HEK293 (cell line): ENCODE data around the gene TNFAIP8L2.

Experiments
- BCL11B ChIP-seq: fragments of 450-650 bp; formaldehyde crosslinking; IDR thresholded peaks from 2 replicates; pipeline ENCODE4 v1.5.1; 2016; ENCODE audit warnings: low read depth, missing biosample characterization, missing genetic modification characterization
- GLIS2 ChIP-seq: fragments of 450-650 bp; formaldehyde crosslinking; IDR thresholded peaks from 2 replicates; pipeline ENCODE4 v1.5.1; 2016; ENCODE audit warnings: missing biosample characterization, missing genetic modification characterization
- HIC1 ChIP-seq: fragments of 450-650 bp; formaldehyde crosslinking; IDR thresholded peaks from 2 replicates; pipeline ENCODE4 v1.5.1; 2016; ENCODE audit warnings: missing biosample characterization, missing genetic modification characterization
- IKZF3 ChIP-seq: fragments of 450-650 bp; IDR thresholded peaks from 2 replicates; pipeline ENCODE4 v1.5.0; 2018; ENCODE audit warnings: missing biosample characterization, mild to moderate bottlenecking, missing genetic modification characterization, moderate library complexity
- MZF1 ChIP-seq: fragments of 450-650 bp; formaldehyde crosslinking; IDR thresholded peaks from 2 replicates; pipeline ENCODE4 v1.5.1; 2017; ENCODE audit warnings: missing biosample characterization, missing genetic modification characterization, borderline replicate concordance
- ZBTB10 ChIP-seq: fragments of 450-650 bp; formaldehyde crosslinking; IDR thresholded peaks from 2 replicates; pipeline ENCODE4 v1.5.1; 2016; ENCODE audit warnings: missing biosample characterization, missing genetic modification characterization
- ZBTB17 ChIP-seq: fragments of 450-650 bp; formaldehyde crosslinking; IDR thresholded peaks from 2 replicates; pipeline ENCODE4 v1.5.1; 2016; ENCODE audit warnings: missing biosample characterization, missing genetic modification characterization
- ZBTB48 ChIP-seq: fragments of 450-650 bp; formaldehyde crosslinking; IDR thresholded peaks from 2 replicates; pipeline ENCODE4 v1.5.1; 2016; ENCODE audit warnings: missing biosample characterization, missing genetic modification characterization
- ZBTB7A ChIP-seq: fragments of 450-650 bp; formaldehyde crosslinking; IDR thresholded peaks from 2 replicates; pipeline ENCODE4 v1.5.1; 2016; ENCODE audit warnings: low read depth, missing biosample characterization, missing genetic modification characterization
- ZFP69B ChIP-seq: fragments of 450-650 bp; formaldehyde crosslinking; IDR thresholded peaks from 2 replicates; pipeline ENCODE4 v1.5.1; 2016; ENCODE audit warnings: missing biosample characterization, missing genetic modification characterization
- ZNF174 ChIP-seq: fragments of 450-650 bp; formaldehyde crosslinking; IDR thresholded peaks from 2 replicates; pipeline ENCODE4 v1.5.0; 2017; ENCODE audit warnings: missing biosample characterization, mild to moderate bottlenecking, missing genetic modification characterization
- ZNF221 ChIP-seq: fragments of 450-650 bp; formaldehyde crosslinking; IDR thresholded peaks from 2 replicates; pipeline ENCODE4 v1.5.1; 2017; ENCODE audit warnings: missing biosample characterization, missing genetic modification characterization, borderline replicate concordance
- ZNF311 ChIP-seq: fragments of 450-650 bp; formaldehyde crosslinking; IDR thresholded peaks from 2 replicates; pipeline ENCODE4 v1.5.1; 2017; ENCODE audit warnings: missing biosample characterization, missing genetic modification characterization, borderline replicate concordance
- ZNF398 ChIP-seq: fragments of 450-650 bp; formaldehyde crosslinking; IDR thresholded peaks from 2 replicates; pipeline ENCODE4 v1.5.1; 2017; ENCODE audit warnings: missing biosample characterization, missing genetic modification characterization
- ZNF670 ChIP-seq: fragments of 450-650 bp; formaldehyde crosslinking; IDR thresholded peaks from 2 replicates; pipeline ENCODE4 v1.5.1; 2016; ENCODE audit warnings: missing biosample characterization, missing genetic modification characterization, low read depth
- ZNF692 ChIP-seq: fragments of 450-650 bp; formaldehyde crosslinking; IDR thresholded peaks from 2 replicates; pipeline ENCODE4 v1.5.1; 2016; ENCODE audit warnings: missing biosample characterization, missing genetic modification characterization
- ZNF776 ChIP-seq: fragments of 450-650 bp; formaldehyde crosslinking; IDR thresholded peaks from 2 replicates; pipeline ENCODE4 v1.5.0; 2017; ENCODE audit warnings: missing biosample characterization, missing genetic modification characterization, borderline replicate concordance
- ZNF777 ChIP-seq: fragments of 450-650 bp; formaldehyde crosslinking; IDR thresholded peaks from 2 replicates; pipeline ENCODE4 v1.5.1; 2017; ENCODE audit warnings: missing biosample characterization, missing genetic modification characterization, borderline replicate concordance
- ZNF791 ChIP-seq: fragments of 450-650 bp; formaldehyde crosslinking; IDR thresholded peaks from 2 replicates; pipeline ENCODE4 v1.5.1; 2016; ENCODE audit warnings: missing biosample characterization, missing genetic modification characterization
- TF ChIP-seq, protein P1 (sequence below): fragments of 450-650 bp; formaldehyde crosslinking; IDR thresholded peaks from 2 replicates; pipeline ENCODE4 v1.5.1; 2016; ENCODE audit warnings: missing biosample characterization, missing genetic modification characterization, low read depth
- TF ChIP-seq, protein P2 (sequence below): fragments of 450-650 bp; formaldehyde crosslinking; IDR thresholded peaks from 2 replicates; pipeline ENCODE4 v1.5.1; 2016; ENCODE audit warnings: missing biosample characterization, missing genetic modification characterization
- TF ChIP-seq, protein P3 (sequence below): fragments of 450-650 bp; formaldehyde crosslinking; IDR thresholded peaks from 2 replicates; pipeline ENCODE4 v1.5.1; 2016; ENCODE audit warnings: missing biosample characterization, missing genetic modification characterization
- TF ChIP-seq, protein P4 (sequence below): fragments of 450-650 bp; formaldehyde crosslinking; IDR thresholded peaks from 2 replicates; pipeline ENCODE4 v1.5.1; 2017; ENCODE audit warnings: missing biosample characterization, missing genetic modification characterization

The TNFAIP8L2 gene

DNA sequence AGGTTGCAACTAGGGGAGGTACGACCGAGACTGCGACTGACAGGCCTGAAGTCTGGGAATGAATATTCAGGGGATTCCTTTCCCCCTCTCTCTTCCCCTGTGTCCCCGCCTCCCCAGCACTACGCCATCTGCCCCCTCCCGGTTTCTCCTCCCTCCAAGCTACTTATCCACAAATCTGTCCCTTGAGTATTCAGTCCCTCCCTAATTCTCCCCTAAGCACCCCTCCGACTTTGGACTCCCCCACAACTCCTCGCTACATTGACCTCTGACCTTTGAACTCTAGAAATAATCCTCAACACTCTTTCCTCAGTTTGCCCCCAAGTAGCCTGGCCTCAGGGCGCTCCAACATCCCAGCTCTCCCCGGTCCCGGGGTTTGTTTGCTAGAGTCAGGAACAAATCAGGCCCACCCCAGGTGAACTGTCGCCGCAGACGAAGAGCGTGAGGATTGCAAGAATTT, 8.9 kb downstream of the TNFAIP8L2 start (continued):
- TF ChIP-seq ZNF398 (tag by site-specific recombination) (peak; percentile 98), ZNF791 (tag by site-specific recombination) (no peak), ZNF777 (tag by site-specific recombination) (no peak), HIC1 (no peak), ZFP69B (peak; percentile 33; the same call in 1 of the 2 replicates), MZF1 (tag by site-specific recombination) (peak; percentile 69; the same call in 1 of the 2 replicates), ZNF692 (tag by site-specific recombination) (peak; percentile 22; the same call in 1 of the 2 replicates), ZBTB17 (tag by site-specific recombination) (no peak), ZNF311 (no peak), IKZF3 (tag by site-specific recombination) (peak; percentile 80), ZNF221 (tag by site-specific recombination) (no peak), ZNF174 (no peak), ZNF776 (tag by site-specific recombination) (no peak), BCL11B (tag by site-specific recombination) (peak; percentile 97), ZBTB48 (tag by site-specific recombination) (peak; percentile 95), ZNF670 (tag by site-specific recombination) (no peak), ZBTB7A (tag by site-specific recombination) (0 out of 2 replicates have a peak, but pooled peaks have one; percentile 21), ZBTB10 (peak; percentile 50; the same call in 1 of the 2 replicates), GLIS2 (tag by site-specific recombination) (peak; percentile 79)
- TF ChIP-seq, protein P1, sequence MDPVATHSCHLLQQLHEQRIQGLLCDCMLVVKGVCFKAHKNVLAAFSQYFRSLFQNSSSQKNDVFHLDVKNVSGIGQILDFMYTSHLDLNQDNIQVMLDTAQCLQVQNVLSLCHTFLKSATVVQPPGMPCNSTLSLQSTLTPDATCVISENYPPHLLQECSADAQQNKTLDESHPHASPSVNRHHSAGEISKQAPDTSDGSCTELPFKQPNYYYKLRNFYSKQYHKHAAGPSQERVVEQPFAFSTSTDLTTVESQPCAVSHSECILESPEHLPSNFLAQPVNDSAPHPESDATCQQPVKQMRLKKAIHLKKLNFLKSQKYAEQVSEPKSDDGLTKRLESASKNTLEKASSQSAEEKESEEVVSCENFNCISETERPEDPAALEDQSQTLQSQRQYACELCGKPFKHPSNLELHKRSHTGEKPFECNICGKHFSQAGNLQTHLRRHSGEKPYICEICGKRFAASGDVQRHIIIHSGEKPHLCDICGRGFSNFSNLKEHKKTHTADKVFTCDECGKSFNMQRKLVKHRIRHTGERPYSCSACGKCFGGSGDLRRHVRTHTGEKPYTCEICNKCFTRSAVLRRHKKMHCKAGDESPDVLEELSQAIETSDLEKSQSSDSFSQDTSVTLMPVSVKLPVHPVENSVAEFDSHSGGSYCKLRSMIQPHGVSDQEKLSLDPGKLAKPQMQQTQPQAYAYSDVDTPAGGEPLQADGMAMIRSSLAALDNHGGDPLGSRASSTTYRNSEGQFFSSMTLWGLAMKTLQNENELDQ (tag by site-specific recombination) = no peak
- TF ChIP-seq, protein P2, sequence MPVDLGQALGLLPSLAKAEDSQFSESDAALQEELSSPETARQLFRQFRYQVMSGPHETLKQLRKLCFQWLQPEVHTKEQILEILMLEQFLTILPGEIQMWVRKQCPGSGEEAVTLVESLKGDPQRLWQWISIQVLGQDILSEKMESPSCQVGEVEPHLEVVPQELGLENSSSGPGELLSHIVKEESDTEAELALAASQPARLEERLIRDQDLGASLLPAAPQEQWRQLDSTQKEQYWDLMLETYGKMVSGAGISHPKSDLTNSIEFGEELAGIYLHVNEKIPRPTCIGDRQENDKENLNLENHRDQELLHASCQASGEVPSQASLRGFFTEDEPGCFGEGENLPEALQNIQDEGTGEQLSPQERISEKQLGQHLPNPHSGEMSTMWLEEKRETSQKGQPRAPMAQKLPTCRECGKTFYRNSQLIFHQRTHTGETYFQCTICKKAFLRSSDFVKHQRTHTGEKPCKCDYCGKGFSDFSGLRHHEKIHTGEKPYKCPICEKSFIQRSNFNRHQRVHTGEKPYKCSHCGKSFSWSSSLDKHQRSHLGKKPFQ = no peak
- TF ChIP-seq, protein P3, sequence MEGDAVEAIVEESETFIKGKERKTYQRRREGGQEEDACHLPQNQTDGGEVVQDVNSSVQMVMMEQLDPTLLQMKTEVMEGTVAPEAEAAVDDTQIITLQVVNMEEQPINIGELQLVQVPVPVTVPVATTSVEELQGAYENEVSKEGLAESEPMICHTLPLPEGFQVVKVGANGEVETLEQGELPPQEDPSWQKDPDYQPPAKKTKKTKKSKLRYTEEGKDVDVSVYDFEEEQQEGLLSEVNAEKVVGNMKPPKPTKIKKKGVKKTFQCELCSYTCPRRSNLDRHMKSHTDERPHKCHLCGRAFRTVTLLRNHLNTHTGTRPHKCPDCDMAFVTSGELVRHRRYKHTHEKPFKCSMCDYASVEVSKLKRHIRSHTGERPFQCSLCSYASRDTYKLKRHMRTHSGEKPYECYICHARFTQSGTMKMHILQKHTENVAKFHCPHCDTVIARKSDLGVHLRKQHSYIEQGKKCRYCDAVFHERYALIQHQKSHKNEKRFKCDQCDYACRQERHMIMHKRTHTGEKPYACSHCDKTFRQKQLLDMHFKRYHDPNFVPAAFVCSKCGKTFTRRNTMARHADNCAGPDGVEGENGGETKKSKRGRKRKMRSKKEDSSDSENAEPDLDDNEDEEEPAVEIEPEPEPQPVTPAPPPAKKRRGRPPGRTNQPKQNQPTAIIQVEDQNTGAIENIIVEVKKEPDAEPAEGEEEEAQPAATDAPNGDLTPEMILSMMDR (tag by site-specific recombination) = peak; percentile 16; the same call in 1 of the 2 replicates
- TF ChIP-seq, protein P4, sequence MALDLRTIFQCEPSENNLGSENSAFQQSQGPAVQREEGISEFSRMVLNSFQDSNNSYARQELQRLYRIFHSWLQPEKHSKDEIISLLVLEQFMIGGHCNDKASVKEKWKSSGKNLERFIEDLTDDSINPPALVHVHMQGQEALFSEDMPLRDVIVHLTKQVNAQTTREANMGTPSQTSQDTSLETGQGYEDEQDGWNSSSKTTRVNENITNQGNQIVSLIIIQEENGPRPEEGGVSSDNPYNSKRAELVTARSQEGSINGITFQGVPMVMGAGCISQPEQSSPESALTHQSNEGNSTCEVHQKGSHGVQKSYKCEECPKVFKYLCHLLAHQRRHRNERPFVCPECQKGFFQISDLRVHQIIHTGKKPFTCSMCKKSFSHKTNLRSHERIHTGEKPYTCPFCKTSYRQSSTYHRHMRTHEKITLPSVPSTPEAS (tag by site-specific recombination) = 0 out of 2 replicates have a peak, but pooled peaks have one; percentile 16
